Uterus (tissue), 2 donors: ENCODE results near the gene CHN2.

Source experiments
- CTCF ChIP-seq, 4 experiments: fragments of 200-600 bp in 2 of 4; fragments of 450-650 bp in 2 of 4; sonication (generic) in 2 of 4; IDR thresholded peaks; one replicate each; pipeline ENCODE4 v1.5.1; 2016 to 2019; ENCODE audit warnings: antibody characterized with exemption in 4 of 4, mild to moderate bottlenecking in 2 of 4, moderate library complexity in 1 of 4
- POLR2A ChIP-seq, 2 donors: fragments of 450-650 bp; IDR thresholded peaks; one replicate each; pipeline ENCODE4 v1.6.1; 2016; ENCODE audit warnings: antibody characterized with exemption in 2 of 2, mild to moderate bottlenecking in 1 of 2, moderate library complexity in 1 of 2

GRCh38 chr7:29316926-29317325, 122.4 kb downstream of the CHN2 start:
- TF ChIP-seq CTCF (IDR thresholded peaks at IDR 0.05): no peak
- TF ChIP-seq POLR2A (IDR thresholded peaks at IDR 0.05): no peak
